BJ (cell line): Measurements from ENCODE around the gene ARID3A. TPM values are rescaled to one million over a fixed set of nuclear protein-coding genes. Genes with fewer than 3 reads are reported as not detected.
A peak's percentile ranks its signal among the peaks of the same experiment; 100 is the strongest.

Experiments used
- CTCF ChIA-PET: fragments of 350-600 bp; formaldehyde crosslinking; extraction: SDS; loops from one replicate; lab custom pipeline; 2021; ENCODE audit warnings: antibody characterized with exemption, inconsistent platforms; lab: Yijun Ruan, JAX
- POLR2A ChIA-PET: fragments of 300-600 bp; sonication (Branson Sonifier 250); formaldehyde crosslinking; extraction: SDS; loops from one replicate; lab custom pipeline; 2021; ENCODE audit warnings: antibody characterized with exemption; lab: Charles Lee
- DNase-seq: peaks from one replicate; pipeline ENCODE4 v3.0.0-alpha.2; 2011; ENCODE audit warnings: low read depth
- H3K27me3 ChIP-seq: 2 replicates; pipeline ENCODE4 v1.6.0; 2011; ENCODE audit warnings: low read length; ENCODE audit not compliant: control insufficient read depth, insufficient read depth
- H3K36me3 ChIP-seq: 2 replicates; pipeline ENCODE4 v1.5.1; 2011; ENCODE audit warnings: low read length; ENCODE audit not compliant: control insufficient read depth, insufficient read depth
- H3K4me3 ChIP-seq: 2 replicates; pipeline ENCODE4 v1.5.1; 2011; ENCODE audit warnings: low read depth, mild to moderate bottlenecking, control low read depth, low read length
- polyA plus RNA-seq: library from polyadenylated mRNA; depleted of rRNA; stranded (reverse); fragments of >200 nt; gene quantifications from 2 replicates; pipeline ENCODE4 v1.2.3, GENCODE V29; 2011
- TF ChIP-seq, protein P1 (sequence below): IDR thresholded peaks from 2 replicates; pipeline ENCODE4 v1.5.1; 2011; ENCODE audit warnings: low read depth, mild to moderate bottlenecking, control low read depth, inconsistent platforms, low read length, moderate library complexity; ENCODE audit not compliant: insufficient read depth

Gene ARID3A
- polyA plus RNA-seq, 1 experiment = 17.4 TPM

- POLR2A ChIA-PET = no interaction called here
- CTCF ChIA-PET = interaction anchor here (0.9 to 1.2 kb wide), 2 partner anchors 39 to 341 kb away, joined by 3 read pairs; no protein-coding TSS in a partner anchor
- H3K36me3 ChIP-seq = peaks cover 21% of the 10 kb centered on the region
- H3K4me3 ChIP-seq = no peak overlapping the region
- TF ChIP-seq, protein P1, sequence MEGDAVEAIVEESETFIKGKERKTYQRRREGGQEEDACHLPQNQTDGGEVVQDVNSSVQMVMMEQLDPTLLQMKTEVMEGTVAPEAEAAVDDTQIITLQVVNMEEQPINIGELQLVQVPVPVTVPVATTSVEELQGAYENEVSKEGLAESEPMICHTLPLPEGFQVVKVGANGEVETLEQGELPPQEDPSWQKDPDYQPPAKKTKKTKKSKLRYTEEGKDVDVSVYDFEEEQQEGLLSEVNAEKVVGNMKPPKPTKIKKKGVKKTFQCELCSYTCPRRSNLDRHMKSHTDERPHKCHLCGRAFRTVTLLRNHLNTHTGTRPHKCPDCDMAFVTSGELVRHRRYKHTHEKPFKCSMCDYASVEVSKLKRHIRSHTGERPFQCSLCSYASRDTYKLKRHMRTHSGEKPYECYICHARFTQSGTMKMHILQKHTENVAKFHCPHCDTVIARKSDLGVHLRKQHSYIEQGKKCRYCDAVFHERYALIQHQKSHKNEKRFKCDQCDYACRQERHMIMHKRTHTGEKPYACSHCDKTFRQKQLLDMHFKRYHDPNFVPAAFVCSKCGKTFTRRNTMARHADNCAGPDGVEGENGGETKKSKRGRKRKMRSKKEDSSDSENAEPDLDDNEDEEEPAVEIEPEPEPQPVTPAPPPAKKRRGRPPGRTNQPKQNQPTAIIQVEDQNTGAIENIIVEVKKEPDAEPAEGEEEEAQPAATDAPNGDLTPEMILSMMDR = no peak
- H3K27me3 ChIP-seq = no peaks in the 10 kb centered on the region
- DNase-seq = no peak
Measured at GRCh38 chr19:903266-903797, 22.5 kb upstream of the ARID3A start.

DNA sequence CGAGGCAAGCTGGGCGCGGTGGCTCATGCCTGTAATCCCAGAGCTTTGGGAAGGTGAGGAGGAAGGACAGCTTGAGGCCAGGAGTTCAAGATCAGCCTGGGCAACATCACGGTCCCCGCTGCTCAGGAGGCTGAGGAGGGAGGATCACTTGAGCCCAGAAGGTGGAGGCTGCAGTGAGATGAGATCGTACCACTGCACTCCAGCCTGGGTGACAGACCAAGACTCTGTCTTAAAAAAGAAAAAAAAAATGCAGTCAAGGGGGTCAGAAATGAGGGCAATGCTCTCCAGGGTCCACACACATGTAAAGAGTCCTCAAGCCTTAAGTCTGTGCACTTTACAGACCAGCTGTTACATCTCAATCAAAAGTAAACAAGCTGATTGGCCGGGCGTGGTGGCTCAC lies 21.3 kb upstream of the ARID3A start:
- H3K27me3 ChIP-seq = no peaks in the 10 kb centered on the region
- ChIA-PET POLR2A (no interaction called here), CTCF (no interaction called here)
- TF ChIP-seq, protein P1 = no peak
- H3K4me3 ChIP-seq = no peak overlapping the region
- no peak for DNase-seq
- peaks cover 13% of the 10 kb centered on the region for H3K36me3 ChIP-seq

DNA sequence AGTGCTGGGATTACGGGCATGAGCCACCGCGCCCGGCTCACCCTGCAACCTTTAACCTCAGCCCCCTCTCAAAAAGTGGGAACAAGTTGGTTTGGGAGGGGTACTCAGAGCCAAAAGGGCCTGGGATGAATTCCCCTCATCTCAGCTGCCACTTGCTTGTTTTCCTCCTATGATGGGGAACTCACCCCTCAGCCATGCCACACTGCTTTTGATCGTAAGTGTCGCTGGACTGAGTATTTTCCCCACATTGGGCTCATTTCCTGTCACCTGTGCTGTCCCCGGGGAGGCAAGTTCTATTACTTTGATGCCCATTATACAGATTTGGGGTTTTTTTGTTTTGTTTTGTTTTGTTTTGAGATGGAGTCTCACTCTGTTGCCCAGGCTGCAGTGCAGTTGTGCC lies 19.4 kb upstream of the ARID3A start:
- ChIA-PET POLR2A (no interaction called here), CTCF (interaction anchor here (0.5 to 2.1 kb wide), 2 partner anchors 10 to 13 kb away, joined by 3 to 6 read pairs; partner anchors contain the start of genes MED16 and RNU6-9)
- DNase-seq = no peak
- Histone ChIP-seq H3K4me3 (no peak overlapping the region), H3K27me3 (no peaks in the 10 kb centered on the region), H3K36me3 (peaks cover 4% of the 10 kb centered on the region; the same call in 1 of the 2 replicates)
- TF ChIP-seq, protein P1 = no peak

- DNase-seq = no peak
- ChIA-PET POLR2A (no interaction called here), CTCF (interaction anchor here (0.5 to 2.1 kb wide), 4 partner anchors 11 to 137 kb away, joined by 3 to 6 read pairs (median 5); partner anchors contain the start of genes MED16 and RNU6-9)
- no peaks in the 10 kb centered on the region for H3K27me3 ChIP-seq
- TF ChIP-seq, protein P1 = no peak
- no peak overlapping the region for H3K4me3 ChIP-seq
- 0 out of 2 replicates have a peak, but pooled peaks cover 2% of the 10 kb centered on the region for H3K36me3 ChIP-seq
Measured at GRCh38 chr19:907183-907853, 18.5 kb upstream of the ARID3A start.

GRCh38 chr19:911197-912033 lies 14.4 kb upstream of the ARID3A start:
- CTCF ChIA-PET = no interaction called here

More at GRCh38 chr19:911197-912033, 14.4 kb upstream of the ARID3A start:
- peak overlapping the region; percentile 94 for H3K4me3 ChIP-seq
- H3K27me3 ChIP-seq = no peaks in the 10 kb centered on the region
- POLR2A ChIA-PET = no interaction called here
- TF ChIP-seq, protein P1 = no peak
- no peak for DNase-seq
- 0 out of 2 replicates have a peak, but pooled peaks cover 2% of the 10 kb centered on the region for H3K36me3 ChIP-seq
